Frontal cortex (tissue), 4 donors: ENCODE data around the gene KCNH5. TPM values are rescaled to one million over a fixed set of nuclear protein-coding genes. Genes with fewer than 3 reads are reported as not detected.

ENCODE experiments used
- DNase-seq, 2 donors: peaks; one replicate each; pipeline ENCODE4 v3.0.0; 2012; ENCODE audit warnings: low spot score in 2 of 2
- FAIRE-seq: peaks from 2 replicates; lab custom pipeline; 2012; peaks lifted over from hg19 to GRCh38; lab: Jason Lieb, UNC
- total RNA-seq: library from RNA; depleted of rRNA; stranded (reverse); fragments of >200 nt; gene quantifications from one replicate; pipeline ENCODE4 v1.2.3, GENCODE V29; 2014
- donor health status: control.
- donor health status: control.
- donor health status: control.

Gene KCNH5
- total RNA-seq, 1 donor from 2014 or later = 24.5 TPM

DNA sequence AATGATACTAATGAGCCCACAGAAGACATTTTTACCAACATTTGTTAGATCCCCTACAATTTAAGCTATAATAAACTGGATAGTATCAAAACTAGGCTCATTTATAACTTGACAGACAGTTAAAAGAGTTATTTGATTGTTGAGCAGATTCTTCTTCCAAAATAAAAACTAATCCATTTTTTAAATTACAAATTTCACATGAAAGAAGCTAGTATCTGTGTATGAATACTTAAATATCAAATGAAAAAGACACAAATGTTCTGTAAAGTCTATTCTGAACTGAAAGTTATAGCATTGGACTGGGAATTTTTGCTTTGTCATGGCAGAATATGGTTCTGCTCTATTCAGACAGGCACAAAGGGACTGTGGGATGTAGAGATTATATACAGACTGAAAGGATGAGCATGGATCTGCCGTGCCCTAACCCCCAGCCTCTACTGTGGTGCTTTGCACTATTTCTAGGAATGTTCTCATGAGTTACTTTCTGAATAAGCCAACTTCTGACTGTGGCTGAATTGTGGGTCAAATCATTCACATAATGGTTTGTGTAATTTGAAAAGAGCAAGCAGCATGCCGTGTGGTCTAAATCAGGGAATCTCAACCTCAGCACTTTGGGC lies 352.7 kb downstream of the KCNH5 start:
- FAIRE-seq = no peak
- DNase-seq = no peak

DNA sequence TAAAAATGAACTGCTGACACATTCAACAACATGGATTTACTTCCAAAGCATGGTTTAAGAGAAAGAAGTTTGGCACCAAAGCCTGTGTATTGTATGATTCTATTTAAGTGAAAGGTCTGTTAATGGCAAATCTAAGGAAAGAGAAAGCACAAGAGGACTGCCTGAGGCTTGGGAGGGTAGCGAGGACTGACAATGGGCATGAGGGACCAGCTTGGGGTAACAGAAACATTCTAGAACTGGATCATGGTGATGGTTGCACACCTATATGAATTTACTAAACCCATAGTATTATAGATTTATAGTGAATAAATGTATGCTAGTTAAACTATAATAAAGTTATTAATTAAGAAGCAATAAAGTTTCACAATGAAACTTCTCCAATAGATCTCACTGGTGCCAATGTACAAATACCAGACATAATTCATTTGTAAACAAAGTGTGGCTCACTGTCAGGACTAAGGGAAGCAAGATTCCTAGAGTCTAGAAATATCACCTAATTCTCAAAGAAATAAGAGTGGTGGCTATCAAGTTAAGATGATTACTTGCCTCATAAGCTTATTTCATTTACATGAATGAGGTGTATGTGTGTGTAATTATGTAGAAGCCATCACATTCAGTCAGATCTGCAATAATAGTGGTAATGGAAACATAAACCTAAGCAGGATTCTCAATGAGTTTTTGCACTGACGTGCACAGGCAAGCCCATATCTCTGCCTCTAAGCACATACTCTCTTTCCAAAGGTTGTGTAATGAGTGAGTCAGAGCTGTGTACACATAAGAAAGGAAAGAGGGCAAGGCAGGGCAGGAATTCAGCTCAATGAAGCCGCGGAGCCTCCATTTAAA lies 353.4 kb downstream of the KCNH5 start:
- FAIRE-seq = no peak
- no peak for DNase-seq

DNA sequence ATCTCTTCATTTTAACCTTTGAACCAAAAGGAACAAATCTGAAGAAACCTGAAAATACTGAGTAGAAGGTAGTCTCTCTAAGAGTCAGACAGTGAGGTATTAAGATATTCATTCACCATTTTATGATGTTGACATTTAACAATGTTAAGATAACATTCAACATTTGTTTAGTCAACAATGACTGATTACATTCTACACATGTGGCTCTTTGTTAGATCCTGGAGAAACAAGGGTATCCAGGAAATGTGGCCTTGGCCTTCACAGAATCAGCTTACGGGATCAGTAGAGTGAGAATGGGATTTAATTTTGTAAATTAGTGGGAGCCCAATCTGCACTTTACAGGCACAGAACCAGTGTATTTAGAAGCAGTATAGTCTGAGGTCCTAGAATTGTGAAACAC lies 355.5 kb downstream of the KCNH5 start:
- DNase-seq (no peak), FAIRE-seq (no peak)

DNA sequence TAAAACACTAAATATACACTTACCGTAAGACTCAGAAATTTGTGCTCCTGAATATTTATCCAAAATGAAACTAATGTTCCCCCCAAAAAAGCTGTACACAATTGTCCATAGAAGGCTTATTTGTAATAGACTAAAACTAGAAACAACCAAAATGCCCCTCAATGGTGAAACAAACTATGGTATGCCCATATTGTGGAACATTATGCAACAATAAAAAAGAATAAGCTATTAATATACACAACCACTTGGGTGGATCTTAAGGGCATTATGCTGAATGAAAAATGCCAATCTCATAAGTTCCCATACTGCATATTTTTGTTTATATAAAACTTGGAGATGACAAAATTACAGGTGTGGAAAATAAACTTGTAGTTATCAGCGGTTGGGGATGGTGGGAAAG lies 357.4 kb downstream of the KCNH5 start:
- FAIRE-seq (no peak), DNase-seq (no peak)

DNA sequence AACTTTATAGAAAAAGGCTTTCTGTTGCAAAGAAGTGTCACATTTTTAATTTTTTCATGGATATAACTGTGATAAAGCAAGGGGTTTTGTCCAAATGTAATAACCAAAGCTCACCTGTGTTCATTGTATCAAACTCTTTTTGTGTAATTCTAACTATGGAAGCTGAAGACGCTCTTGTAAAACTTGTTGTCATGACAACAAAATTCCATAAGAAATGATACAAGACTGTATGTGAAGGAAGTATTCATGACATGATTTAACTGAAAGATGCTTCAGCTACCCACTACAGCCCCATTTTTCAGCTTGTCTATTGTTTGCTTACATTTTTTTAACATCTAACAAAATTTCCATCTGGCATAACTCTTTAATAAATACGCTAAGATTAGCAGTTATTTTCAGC lies 360.9 kb downstream of the KCNH5 start:
- DNase-seq = no peak

DNA sequence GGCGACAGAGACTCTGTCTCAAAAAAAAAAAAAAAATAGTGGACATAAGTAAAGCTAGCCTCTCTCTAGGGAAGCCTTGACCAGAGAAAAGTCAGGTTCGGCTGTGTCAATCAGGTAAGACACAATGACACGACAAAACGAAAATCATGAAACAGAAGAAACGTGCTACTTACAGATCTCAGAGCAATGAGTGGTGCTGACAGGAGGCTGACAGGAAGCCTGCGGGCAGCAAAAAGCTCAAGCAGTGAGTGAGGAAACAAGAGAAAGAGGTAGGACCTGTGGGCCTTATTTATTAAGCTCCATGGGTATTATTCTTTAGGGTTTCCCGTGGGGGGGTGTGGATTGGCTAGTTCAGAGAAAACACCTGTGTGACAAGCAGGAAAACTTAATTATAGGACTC lies 363.1 kb downstream of the KCNH5 start:
- DNase-seq (no peak), FAIRE-seq (no peak)

More for the DNA sequence above, 360.9 kb downstream of the KCNH5 start:
- FAIRE-seq = no peak

DNA sequence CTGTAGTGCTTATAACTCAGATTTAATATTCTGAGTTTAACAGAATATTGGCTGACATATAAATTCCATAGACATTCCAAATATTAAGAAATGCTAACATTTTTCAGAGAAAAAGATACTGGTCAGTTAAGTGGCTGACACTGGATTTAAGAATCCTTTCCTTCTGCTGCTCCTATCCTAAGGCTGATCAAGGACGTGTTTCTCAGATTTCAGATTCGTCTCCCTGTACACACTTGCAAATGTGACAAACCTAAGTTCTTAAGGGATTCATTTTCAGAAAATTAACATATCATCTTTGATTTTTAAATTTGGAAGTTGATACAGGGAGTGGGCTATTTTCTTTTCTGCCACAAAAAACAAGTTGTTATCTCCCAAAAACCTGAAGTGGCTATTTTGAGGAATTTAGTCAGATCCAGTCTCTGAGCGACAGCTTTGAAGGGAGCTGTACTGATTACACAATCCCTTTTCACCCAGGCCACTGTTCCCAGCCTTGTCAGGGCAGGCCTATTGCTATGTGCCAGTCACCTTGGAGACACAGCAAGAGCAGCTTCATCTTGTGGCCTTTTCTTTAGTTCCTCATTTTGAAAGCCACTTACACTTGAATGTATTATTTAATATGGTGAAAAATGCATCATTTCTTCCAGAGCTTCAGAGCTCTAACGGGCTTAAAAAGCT lies 370.6 kb downstream of the KCNH5 start:
- no peak for FAIRE-seq

DNA sequence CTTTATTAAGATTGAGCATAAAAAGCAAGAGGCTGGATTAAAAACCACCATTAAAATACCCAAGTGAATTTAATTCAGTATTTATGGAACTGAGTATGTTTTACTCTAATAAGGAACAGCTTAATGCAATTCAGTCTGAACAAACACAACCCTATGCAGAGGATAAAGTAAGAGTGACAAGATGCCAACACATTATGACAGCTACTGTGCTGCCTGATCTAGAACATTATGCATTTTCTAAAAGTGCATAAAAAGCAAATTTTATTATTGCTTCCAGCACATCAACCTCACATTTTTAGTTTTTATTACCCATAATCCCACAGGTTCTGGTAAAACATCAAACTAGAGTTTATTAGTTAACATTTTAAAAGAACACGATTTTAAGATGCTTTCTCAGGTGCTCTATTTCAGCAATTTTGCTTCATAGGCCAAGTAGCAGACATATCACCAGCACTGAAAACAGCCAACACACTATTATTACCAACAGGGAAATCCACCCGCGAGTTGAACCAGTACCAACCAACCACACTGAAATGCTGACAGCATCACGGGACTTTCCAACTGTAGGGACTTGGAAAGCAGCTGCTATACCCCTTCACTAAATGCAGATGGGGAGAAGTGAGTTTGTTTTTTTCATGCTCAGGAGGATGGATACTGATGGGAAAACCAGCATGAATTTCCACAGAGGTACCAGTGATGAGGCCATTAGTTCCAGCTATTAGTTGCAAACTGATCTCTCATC lies 372.1 kb downstream of the KCNH5 start:
- no peak for FAIRE-seq
- DNase-seq = no peak

More for the DNA sequence above, 370.6 kb downstream of the KCNH5 start:
- DNase-seq = no peak

DNA sequence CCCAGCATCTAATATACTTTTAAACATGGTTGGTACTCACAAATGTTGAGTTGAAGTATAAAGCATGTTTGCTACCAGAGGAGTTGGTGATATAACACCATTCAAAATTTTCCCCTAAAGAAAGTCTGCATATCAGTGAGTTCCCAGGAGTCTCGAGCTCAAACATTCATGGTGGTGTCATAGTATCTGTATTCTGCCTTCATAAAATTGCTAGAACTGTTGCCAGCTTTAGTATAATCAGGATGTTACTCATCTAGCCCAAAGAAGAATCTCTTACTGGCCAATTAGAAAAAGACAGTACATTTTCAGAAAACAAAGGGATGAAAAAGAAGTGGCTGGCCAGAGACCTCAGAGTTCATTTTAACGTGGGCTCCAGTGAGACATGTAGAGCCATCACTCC lies 374.7 kb downstream of the KCNH5 start:
- FAIRE-seq (no peak), DNase-seq (no peak)

DNA sequence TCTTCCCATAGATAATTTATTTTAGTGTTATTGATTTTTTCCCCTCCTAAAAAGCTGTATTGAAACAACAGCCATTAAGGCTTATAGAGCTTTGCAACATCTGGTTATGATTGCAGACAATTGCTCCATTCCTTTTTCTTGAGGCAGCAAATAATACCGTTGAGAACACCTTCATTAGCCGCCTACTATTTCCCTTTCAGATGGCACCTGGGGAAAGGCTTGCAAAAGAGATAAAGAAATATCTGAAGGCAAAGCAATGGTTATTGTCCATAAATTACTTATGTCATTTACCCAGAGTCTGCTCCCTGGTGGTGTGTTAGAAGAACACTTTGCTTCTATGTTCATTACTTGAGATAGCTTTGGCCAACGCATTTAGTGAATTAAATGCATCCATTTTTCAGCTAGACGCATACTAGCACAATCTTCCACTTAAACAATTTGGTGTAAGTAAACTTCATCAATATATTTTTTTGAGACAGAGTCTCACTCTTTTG lies 377.8 kb downstream of the KCNH5 start:
- DNase-seq = no peak
- FAIRE-seq = no peak

DNA sequence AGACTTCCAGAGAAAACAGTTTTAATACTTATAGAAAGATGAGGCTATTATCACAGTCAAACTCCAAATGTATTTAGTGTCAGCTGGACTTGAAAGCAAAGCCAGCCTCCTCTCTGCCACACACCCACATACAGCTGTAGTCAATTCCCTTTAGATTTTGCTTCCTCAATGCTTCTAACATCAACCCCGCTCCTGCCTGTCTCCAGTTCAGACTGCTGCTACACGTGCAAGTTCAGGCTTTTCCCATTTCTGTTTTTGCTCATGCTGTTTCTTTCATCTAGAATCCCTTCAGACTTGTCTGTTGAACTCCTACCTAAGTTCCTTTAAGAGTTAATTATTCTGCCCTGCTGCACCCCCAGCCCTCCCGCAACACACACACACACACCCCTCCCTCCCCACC lies 380.0 kb downstream of the KCNH5 start:
- peak in 1 of 2 donors; percentile 4 for DNase-seq
- FAIRE-seq = no peak

DNA sequence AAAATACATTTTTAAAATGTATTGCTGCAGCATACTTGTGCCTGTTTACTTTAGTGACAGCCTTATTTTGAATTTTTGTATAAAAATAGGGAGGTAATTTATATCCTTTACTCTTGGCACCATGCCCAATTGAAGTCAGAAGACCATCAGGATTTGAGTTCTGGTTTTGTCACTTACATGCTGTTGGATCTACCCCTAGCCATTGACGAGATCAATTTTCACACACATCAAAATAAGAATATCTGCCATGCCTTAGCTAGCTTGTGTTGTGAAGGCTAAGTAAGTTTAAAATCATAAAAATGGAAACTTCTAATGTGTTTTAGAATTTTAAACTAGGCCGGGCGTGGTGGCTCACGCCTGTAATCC lies 381.8 kb downstream of the KCNH5 start:
- no peak for DNase-seq
- no peak for FAIRE-seq

DNA sequence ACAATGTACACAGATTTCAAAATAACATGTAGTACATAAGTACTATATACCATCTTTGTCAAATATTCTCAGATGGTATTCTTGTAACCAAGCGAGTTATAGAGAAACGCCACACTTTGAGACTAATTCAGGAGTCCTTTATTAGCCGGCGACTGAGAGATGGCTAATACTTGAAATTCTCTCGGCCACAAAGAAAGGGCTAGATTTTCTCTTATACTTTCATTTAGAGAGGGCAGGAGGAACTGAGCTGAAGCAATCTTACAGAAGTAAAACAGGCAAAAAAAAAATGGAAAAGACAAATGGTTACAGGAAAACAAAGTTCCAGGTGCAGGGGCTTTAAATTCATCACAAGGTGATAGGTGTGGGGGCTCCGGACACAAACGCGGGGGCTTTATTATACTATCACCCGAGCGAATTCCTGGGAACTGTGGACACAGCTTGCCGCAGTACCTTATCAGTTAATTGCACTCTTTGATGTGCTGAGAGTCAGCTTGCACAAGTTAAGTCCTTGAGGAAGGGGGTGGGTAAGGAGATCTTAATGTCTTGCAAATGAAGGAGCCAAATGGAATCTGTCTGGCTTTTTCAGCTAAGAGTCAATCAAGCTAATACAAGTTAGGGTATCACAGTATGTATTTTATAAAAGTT lies 382.3 kb downstream of the KCNH5 start:
- FAIRE-seq = no peak
- no peak for DNase-seq

DNA sequence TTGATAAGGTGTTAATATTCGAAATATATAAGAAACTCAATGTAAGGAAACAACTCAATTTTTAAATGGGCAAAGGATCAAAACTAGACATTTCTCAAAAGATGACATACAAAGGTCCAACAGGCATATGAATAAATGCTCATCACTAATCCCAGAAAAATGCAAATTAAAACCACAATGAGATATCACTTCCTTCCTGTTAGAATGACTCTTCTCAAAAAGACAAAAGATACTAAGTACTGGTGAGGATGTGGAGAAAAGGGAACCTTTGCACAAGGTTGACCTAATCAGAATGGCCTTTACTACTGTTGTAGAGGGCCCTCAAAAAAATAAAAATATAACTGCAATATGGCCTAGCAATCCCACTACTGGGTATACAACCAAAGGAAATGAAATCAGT lies 383.4 kb downstream of the KCNH5 start:
- FAIRE-seq = no peak
- DNase-seq = no peak

DNA sequence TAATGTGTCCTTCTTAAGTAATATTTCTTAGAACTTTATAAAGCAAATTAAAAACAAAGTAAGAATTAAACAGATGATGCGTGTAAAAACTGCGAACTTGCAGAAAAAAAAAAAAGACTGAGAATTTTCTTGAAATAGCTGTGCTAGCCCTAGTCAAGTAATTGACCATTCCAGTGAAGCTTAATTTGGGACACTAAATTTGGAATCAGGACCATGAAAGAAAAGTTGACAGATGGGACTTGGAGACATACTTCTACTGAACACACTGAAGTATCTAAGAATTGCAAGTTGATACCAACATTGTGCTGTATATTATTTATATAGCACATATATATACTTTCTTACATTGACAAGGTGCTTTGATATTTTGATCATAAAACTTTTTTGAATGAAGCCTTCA lies 386.6 kb downstream of the KCNH5 start:
- no peak for DNase-seq
- no peak for FAIRE-seq

DNA sequence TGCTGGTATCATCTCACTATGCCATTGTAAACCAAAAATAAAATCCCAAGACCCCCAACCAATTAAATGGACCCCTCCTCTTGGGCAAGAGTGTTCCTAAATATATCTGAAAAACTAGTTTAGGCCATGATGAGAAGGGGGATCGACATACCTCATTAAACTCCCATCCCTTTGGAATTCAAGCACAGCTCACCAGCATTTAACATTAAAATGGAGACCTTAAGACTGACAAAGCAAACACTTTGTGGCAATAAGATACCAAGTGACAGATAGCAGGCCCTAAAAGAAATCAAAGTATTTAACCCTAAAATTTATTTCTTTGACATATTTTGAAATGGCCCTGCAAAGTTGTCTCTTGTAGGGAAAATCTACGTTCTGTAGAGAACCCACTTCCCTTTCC lies 387.9 kb downstream of the KCNH5 start:
- no peak for DNase-seq
- FAIRE-seq = no peak

DNA sequence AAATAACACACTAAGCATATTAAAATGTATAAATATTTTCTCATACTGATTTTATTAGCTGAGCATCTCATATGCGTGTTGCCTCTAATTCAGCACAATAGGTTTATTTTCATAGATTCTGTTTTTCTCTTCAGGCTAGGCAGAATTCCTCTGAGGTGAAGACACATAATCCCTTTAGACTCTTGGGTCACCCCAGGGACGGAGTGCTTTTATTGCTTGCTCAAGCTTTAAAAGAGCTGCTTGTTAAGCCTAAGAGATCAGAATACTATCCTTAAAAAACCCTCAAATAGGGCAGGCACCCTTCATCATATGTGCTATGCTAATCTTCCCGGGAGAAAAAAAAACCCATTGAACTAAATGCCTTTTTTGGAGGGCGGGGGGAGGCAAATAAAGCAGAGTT lies 390.1 kb downstream of the KCNH5 start:
- DNase-seq = no peak
- FAIRE-seq = no peak

DNA sequence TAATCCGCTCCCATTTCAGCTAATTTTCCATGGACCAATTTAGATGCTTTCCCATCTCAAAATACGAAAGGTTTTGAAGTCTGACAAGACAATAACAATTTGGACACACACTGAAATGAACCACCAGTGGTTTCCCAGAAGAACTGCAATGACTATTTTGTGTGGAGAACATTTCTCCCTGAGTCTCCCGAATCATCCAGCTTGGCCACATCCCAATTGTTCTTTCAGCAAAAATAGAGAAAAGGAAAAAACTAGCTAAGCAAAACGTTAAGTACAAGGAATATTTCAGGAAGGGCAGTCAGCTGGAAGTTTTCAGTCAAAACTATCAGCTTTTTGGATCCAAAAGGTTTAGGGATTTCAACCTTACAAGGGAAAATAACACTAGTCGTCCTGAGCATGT lies 390.6 kb downstream of the KCNH5 start:
- FAIRE-seq = no peak
- peak in 1 of 2 donors; percentile 4 for DNase-seq
